Mesothelial cell of epicardium (in vitro differentiated cells): ENCODE data around the gene DHX40. TPM values are rescaled to one million over a fixed set of nuclear protein-coding genes. Genes with fewer than 3 reads are reported as not detected.
"Not testable (repeated sequence)": the region's sequence is repeated elsewhere in the genome, so short reads cannot be mapped to it uniquely, and the experiment has no call there.

Experiments used
- DNase-seq, 2 experiments: peaks; one replicate each; pipeline ENCODE4 v3.0.0; 2021; ENCODE audit warnings: low spot score in 2 of 2; ENCODE audit not compliant: unreplicated experiment in 2 of 2
- H3K27ac Mint-ChIP-seq: 2 replicates; pipeline ENCODE4 v1.8.0; 2021; ENCODE audit warnings: mixed read lengths
- H3K27me3 Mint-ChIP-seq: 2 replicates; pipeline ENCODE4 v1.8.0; 2021; ENCODE audit warnings: low read depth, mixed read lengths
- H3K36me3 Mint-ChIP-seq: 2 replicates; pipeline ENCODE4 v1.8.0; 2021; ENCODE audit warnings: mixed read lengths
- H3K4me1 Mint-ChIP-seq: 2 replicates; pipeline ENCODE4 v1.8.0; 2021; ENCODE audit warnings: mixed read lengths
- H3K4me3 Mint-ChIP-seq: 2 replicates; pipeline ENCODE4 v1.8.0; 2021; ENCODE audit warnings: mild to moderate bottlenecking, moderate library complexity, mixed read lengths
- H3K9me3 Mint-ChIP-seq: 2 replicates; pipeline ENCODE4 v1.8.0; 2021; ENCODE audit warnings: mixed read lengths
- total RNA-seq: library from RNA; stranded (reverse); gene quantifications from 3 replicates; pipeline ENCODE4 v1.2.1, GENCODE V29; 2021
- TF ChIP-seq, protein P1 (sequence below): fragments of 200-600 bp; sonication (generic); IDR thresholded peaks from one replicate; pipeline ENCODE4 v1.5.0; 2021; ENCODE audit warnings: antibody characterized with exemption; ENCODE audit not compliant: unreplicated experiment

Gene DHX40
- total RNA-seq, 1 donor from 2014 or later = 51.7 TPM

DNA sequence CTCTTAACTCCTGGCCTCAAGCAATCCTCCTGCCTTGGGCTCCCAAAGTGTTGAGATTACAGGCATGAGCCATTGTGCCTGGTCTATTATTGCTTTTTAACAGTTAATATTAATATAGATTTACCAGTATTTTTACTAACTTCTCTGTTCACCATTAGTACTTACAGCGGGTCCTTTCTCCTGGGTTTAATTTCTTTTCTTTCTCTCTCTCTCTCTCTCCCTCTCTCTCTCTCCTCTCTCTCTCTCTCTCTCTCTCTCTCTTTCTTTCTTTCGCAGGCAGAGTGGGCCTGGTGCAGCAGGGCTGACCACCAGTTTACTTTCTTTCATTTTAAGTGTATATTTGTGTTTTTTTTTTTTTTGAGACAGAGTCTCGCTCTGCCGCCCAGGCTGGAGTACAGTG lies 14.7 kb upstream of the DHX40 start:
- Mint-ChIP-seq H3K27ac (no peak overlapping the region), H3K27me3 (peaks cover 5% of the 10 kb centered on the region), H3K9me3 (no peaks in the 10 kb centered on the region), H3K4me1 (peaks cover 9% of the 10 kb centered on the region), H3K36me3 (no peaks in the 10 kb centered on the region), H3K4me3 (no peak overlapping the region)
- DNase-seq = no peak
- TF ChIP-seq, protein P1, sequence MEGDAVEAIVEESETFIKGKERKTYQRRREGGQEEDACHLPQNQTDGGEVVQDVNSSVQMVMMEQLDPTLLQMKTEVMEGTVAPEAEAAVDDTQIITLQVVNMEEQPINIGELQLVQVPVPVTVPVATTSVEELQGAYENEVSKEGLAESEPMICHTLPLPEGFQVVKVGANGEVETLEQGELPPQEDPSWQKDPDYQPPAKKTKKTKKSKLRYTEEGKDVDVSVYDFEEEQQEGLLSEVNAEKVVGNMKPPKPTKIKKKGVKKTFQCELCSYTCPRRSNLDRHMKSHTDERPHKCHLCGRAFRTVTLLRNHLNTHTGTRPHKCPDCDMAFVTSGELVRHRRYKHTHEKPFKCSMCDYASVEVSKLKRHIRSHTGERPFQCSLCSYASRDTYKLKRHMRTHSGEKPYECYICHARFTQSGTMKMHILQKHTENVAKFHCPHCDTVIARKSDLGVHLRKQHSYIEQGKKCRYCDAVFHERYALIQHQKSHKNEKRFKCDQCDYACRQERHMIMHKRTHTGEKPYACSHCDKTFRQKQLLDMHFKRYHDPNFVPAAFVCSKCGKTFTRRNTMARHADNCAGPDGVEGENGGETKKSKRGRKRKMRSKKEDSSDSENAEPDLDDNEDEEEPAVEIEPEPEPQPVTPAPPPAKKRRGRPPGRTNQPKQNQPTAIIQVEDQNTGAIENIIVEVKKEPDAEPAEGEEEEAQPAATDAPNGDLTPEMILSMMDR = no peak

- Mint-ChIP-seq H3K27ac (no peak overlapping the region), H3K27me3 (peaks cover 10% of the 10 kb centered on the region), H3K9me3 (peaks cover 4% of the 10 kb centered on the region), H3K4me1 (peaks cover 2% of the 10 kb centered on the region), H3K4me3 (no peak overlapping the region), H3K36me3 (no peaks in the 10 kb centered on the region)
- DNase-seq = no peak
- TF ChIP-seq, protein P1 = no peak
Observed at GRCh38 chr17:59558039-59558438, 7.4 kb upstream of the DHX40 start.

GRCh38 chr17:59558953-59559352 lies 6.5 kb upstream of the DHX40 start:
- H3K4me1 Mint-ChIP-seq = peaks cover 2% of the 10 kb centered on the region
- no peak overlapping the region for H3K27ac Mint-ChIP-seq
- H3K9me3 Mint-ChIP-seq = peaks cover 4% of the 10 kb centered on the region
- DNase-seq = no peak
- TF ChIP-seq, protein P1 = no peak
- peaks cover 8% of the 10 kb centered on the region for H3K27me3 Mint-ChIP-seq
- H3K36me3 Mint-ChIP-seq = no peaks in the 10 kb centered on the region
- no peak overlapping the region for H3K4me3 Mint-ChIP-seq

DNA sequence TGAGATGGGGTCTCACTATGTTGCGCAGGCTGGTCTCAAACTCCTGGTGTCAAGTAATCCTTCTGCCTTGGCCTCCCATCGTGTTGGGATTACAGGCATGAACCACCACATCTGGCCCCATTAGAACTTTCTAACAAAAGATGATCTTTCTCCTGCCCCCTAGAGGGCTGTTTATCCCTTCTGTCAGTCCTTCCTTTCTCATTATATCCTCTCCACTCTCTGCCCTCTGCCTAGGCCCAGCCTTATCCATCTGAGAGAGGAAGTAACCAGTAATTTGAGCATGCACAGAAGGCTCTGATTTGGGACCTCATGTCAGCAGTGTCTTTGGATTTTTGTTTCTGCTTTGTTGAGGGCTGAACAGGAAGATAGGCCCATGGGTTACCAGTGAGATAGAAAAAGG lies 4.4 kb upstream of the DHX40 start:
- no peak overlapping the region for H3K4me3 Mint-ChIP-seq
- DNase-seq = no peak
- H3K27ac Mint-ChIP-seq = no peak overlapping the region
- peaks cover 1% of the 10 kb centered on the region for H3K36me3 Mint-ChIP-seq
- H3K9me3 Mint-ChIP-seq = peaks cover 8% of the 10 kb centered on the region
- peaks cover 4% of the 10 kb centered on the region for H3K4me1 Mint-ChIP-seq
- TF ChIP-seq, protein P1 = no peak
- H3K27me3 Mint-ChIP-seq = peaks cover 4% of the 10 kb centered on the region

DNA sequence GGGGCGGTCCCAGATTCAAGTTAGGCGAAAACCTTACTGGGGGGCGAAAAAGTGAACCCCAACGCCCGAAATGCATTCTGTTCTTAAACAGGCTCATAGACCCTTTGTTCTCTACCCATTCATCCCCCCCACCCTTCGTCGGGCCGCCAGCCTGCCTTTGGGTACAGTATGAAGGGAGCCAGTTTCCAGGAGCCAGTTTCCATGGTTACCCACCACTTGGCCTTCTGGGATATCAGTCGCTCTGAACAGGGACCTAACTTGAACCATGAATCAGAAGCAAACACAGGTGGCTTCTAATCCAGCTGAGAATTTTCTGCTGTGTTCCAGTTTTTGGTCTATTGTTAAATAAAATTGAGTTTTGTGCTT lies 532 bp downstream of the DHX40 start:
- Mint-ChIP-seq H3K4me1 (peaks cover 10% of the 10 kb centered on the region), H3K4me3 (peak overlapping the region; percentile 100), H3K9me3 (peaks cover 5% of the 10 kb centered on the region), H3K36me3 (peaks cover 6% of the 10 kb centered on the region), H3K27ac (peak overlapping the region; percentile 99), H3K27me3 (no peaks in the 10 kb centered on the region)
- DNase-seq = peak in 1 of 2 experiments; percentile 39
- TF ChIP-seq, protein P1 = no peak

GRCh38 chr17:59569151-59569550 lies 3.7 kb downstream of the DHX40 start:
- not testable (repeated sequence) for H3K9me3 Mint-ChIP-seq, DNase-seq, H3K27me3 Mint-ChIP-seq, H3K27ac Mint-ChIP-seq, H3K4me3 Mint-ChIP-seq
- Mint-ChIP-seq H3K36me3 (peaks cover 16% of the 10 kb centered on the region), H3K4me1 (peaks cover 10% of the 10 kb centered on the region)
